H1 (cell line): ENCODE results near the gene TSEN2. TPM values are rescaled to one million over a fixed set of nuclear protein-coding genes. Genes with fewer than 3 reads are reported as not detected.

ENCODE experiments used
- NRF1 ChIP-seq: IDR thresholded peaks from 2 replicates; pipeline ENCODE4 v1.6.1; 2011; ENCODE audit warnings: mild to moderate bottlenecking, low read depth, low read length, improper control_type of control experiment
- polyA plus RNA-seq, 7 experiments: library from polyadenylated mRNA; depleted of rRNA in 3 of 7; stranded (reverse) in 5 of 7; unstranded in 2 of 7; fragments of >200 nt in 5 of 7; fragments of 200-250 nt in 2 of 7; gene quantifications; 1 replicate in 5 of 7; 2 replicates in 1 of 7; 4 replicates in 1 of 7; pipeline versions ENCODE4 v1.2.1 to v1.2.3, GENCODE V29; 2011 to 2013; ENCODE audit warnings: missing spikeins in 2 of 7, mixed read lengths in 2 of 7
- total RNA-seq: library from RNA; stranded (reverse); fragmentation: NEBNext Ultra II Directional; extraction: Animal tissue kit (Norgen Biotek cat#: 25700); gene quantifications from 2 replicates; pipeline ENCODE4 v1.2.1, GENCODE V29; 2021
- TF ChIP-seq, protein P1 (sequence below): IDR thresholded peaks from 2 replicates; pipeline ENCODE4 v1.6.1; 2012; ENCODE audit warnings: low read length, inconsistent platforms

The TSEN2 gene
- total and polyA plus RNA-seq, 2 of the 8 experiments (the other 6 are each of a cell fraction or from before 2014, with no cell fraction given), result 16.1 to 22.4 TPM

DNA sequence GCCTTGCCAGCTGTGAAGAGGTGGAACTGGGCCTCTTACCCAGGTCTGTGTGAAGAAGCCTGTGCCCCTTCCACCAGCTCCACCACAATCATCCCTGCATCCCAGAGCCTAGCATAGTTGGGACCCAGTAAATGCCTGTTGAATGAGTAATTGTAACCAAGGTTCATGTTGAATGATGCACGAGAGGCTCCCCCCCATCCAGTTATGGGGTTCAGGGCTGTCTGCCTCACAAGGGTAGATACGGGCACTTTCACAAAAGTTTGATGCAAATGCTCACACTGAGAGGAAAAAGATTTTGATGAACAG is 29.5 kb upstream of the TSEN2 start (continued):
- TF ChIP-seq, protein P1, sequence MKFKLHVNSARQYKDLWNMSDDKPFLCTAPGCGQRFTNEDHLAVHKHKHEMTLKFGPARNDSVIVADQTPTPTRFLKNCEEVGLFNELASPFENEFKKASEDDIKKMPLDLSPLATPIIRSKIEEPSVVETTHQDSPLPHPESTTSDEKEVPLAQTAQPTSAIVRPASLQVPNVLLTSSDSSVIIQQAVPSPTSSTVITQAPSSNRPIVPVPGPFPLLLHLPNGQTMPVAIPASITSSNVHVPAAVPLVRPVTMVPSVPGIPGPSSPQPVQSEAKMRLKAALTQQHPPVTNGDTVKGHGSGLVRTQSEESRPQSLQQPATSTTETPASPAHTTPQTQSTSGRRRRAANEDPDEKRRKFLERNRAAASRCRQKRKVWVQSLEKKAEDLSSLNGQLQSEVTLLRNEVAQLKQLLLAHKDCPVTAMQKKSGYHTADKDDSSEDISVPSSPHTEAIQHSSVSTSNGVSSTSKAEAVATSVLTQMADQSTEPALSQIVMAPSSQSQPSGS, result no peak
- TF ChIP-seq NRF1, result no peak
